HG02885 (cell line): ENCODE results near the gene HMMR.
"Not testable (repeated sequence)": the region's sequence is repeated elsewhere in the genome, so short reads cannot be mapped to it uniquely, and the experiment has no call there.

Experiments used
- ATAC-seq: cut with Tn5 transposase; IDR thresholded peaks from one replicate; pipeline ENCODE4 v1.9.1; 2021; ENCODE audit warnings: mild to moderate bottlenecking; ENCODE audit not compliant: unreplicated experiment, poor library complexity

The HMMR gene

GRCh38 chr5:163460562-163461171, at the start of gene HMMR:
TSS of gene HMMR (plus strand) at chr5:163460632. CDS start at chr5:163460693, 61 bp downstream.
- no peak for ATAC-seq

- ATAC-seq: not testable (repeated sequence)
These were observed 44.8 kb upstream of the HMMR start for GRCh38 chr5:163415673-163416072.

- no peak for ATAC-seq
These were observed 35.6 kb upstream of the HMMR start for GRCh38 chr5:163424836-163425235.

- not testable (repeated sequence) for ATAC-seq
These were observed 34.3 kb upstream of the HMMR start for GRCh38 chr5:163426128-163426527.

- ATAC-seq: no peak
These were observed 27.9 kb upstream of the HMMR start for GRCh38 chr5:163432544-163432943.

GRCh38 chr5:163433271-163433670, 27.2 kb upstream of the HMMR start:
- no peak for ATAC-seq

GRCh38 chr5:163434401-163434866, 26.0 kb upstream of the HMMR start:
- no peak for ATAC-seq

- ATAC-seq: no peak
These were observed 23.9 kb upstream of the HMMR start for GRCh38 chr5:163436515-163436914.

- ATAC-seq: no peak
These were observed 23.5 kb upstream of the HMMR start for GRCh38 chr5:163437011-163437308.

- ATAC-seq: peak; percentile 95
These were observed 22.9 kb upstream of the HMMR start, which contains the start of gene CCNG1 for GRCh38 chr5:163437309-163438182. TSS of gene CCNG1 (plus strand) at chr5:163437595. CDS start at chr5:163439257, 1,662 bp downstream.

GRCh38 chr5:163439092-163439425, 21.4 kb upstream of the HMMR start:
- no peak for ATAC-seq

- no peak for ATAC-seq
These were observed 19.5 kb upstream of the HMMR start for GRCh38 chr5:163440954-163441353.

GRCh38 chr5:163444526-163444925, 15.9 kb upstream of the HMMR start:
- ATAC-seq: no peak

- ATAC-seq: no peak
These were observed 15.1 kb upstream of the HMMR start for GRCh38 chr5:163445345-163445744.

GRCh38 chr5:163447191-163447590, 13.2 kb upstream of the HMMR start:
- ATAC-seq: no peak

GRCh38 chr5:163447875-163448274, 12.6 kb upstream of the HMMR start:
- no peak for ATAC-seq

GRCh38 chr5:163448491-163448890, 11.9 kb upstream of the HMMR start:
- ATAC-seq: no peak

GRCh38 chr5:163451489-163451888, 8.9 kb upstream of the HMMR start:
- ATAC-seq: no peak

- ATAC-seq: no peak
These were observed 6.7 kb upstream of the HMMR start for GRCh38 chr5:163453705-163454104.

GRCh38 chr5:163455406-163455805, 5.0 kb upstream of the HMMR start:
- ATAC-seq: not testable (repeated sequence)

GRCh38 chr5:163456029-163456589, 4.3 kb upstream of the HMMR start:
- ATAC-seq: no peak
